Endothelial cell of hepatic sinusoid (primary cell): ENCODE results near the gene KIF22.
"Not testable (repeated sequence)": the region's sequence is repeated elsewhere in the genome, so short reads cannot be mapped to it uniquely, and the experiment has no call there.

Experiments
- in situ Hi-C: cut with HindIII; loops from 2 replicates; pipeline ENCODE4 v1.10.0; 2017; ENCODE audit warnings: low sequenced_read_pairs

KIF22 gene

DNA sequence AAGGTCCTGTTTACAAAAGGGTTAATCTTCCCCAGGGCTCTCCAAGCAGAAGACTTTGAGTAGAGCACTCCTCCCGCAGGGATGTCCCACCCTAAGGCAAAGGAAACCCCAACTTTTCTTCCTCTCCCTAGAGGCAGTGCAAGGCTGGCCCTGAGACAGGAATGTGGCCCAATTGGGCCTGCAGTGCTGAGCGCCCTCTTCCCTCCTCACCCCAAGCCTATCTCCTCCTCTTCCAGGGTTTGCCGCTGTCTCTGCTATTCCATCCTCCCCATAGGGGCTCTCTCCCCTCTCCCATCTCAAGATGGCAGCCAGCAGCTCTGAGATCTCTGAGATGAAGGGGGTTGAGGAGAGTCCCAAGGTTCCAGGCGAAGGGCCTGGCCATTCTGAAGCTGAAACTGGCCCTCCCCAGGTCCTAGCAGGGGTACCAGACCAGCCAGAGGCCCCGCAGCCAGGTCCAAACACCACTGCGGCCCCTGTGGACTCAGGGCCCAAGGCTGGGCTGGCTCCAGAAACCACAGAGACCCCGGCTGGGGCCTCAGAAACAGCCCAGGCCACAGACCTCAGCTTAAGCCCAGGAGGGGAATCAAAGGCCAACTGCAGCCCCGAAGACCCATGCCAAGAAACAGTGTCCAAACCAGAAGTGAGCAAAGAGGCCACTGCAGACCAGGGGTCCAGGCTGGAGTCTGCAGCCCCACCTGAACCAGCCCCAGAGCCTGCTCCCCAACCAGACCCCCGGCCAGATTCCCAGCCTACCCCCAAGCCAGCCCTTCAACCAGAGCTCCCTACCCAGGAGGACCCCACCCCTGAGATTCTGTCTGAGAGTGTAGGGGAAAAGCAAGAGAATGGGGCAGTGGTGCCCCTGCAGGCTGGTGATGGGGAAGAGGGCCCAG lies 22.4 kb downstream of the KIF22 start:
- in situ Hi-C loops, result no loop called here

DNA sequence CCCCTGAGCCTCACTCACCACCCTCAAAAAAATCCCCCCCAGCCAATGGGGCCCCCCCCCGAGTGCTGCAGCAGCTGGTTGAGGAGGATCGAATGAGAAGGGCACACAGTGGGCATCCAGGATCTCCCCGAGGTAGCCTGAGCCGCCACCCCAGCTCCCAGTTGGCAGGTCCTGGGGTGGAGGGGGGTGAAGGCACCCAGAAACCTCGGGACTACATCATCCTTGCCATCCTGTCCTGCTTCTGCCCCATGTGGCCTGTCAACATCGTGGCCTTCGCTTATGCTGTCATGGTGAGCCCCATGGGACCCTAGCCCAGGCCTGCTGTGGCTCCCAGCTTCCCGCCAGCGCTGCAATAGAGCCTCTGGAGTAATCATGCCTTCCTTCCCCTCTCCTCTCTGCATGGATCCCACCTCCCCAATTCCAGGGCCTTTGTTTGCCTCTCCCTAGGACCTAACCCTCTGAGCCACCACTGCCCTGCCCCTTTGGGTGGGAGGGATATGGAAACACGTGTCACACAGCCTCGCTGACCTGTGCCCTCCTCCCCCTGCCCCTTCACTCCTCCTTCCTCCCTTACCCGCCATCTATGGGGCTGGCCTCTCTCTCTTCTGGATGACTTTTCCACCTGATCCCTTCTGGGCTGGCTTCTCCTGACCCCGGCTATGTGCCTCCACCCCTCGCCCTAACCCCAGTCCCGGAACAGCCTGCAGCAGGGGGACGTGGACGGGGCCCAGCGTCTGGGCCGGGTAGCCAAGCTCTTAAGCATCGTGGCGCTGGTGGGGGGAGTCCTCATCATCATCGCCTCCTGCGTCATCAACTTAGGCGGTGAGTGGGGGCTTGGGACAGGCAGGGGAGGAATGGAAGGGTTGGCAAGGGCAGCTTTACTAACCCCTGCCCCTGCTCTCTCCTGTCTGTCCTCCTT lies 23.4 kb downstream of the KIF22 start:
- in situ Hi-C loops, result no loop called here

DNA sequence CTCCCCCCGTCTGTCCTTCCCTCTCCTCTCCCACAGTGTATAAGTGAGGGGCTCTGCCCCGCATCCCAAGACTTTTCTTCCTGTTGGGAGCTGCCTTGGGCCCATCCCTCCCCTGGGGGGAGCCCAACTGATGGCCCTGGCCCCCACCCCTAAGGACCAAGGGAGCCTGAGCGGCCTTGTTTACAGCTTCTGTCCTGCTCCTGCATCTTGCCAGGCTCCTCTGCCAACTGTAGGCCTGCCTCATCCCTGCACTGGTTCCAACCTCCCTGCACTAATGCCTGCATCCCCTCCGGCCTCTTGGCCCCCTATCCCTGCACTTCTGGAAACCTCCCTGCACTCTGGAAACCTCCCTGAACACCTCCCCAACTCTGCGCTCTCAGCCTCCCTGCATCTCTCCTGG lies 24.0 kb downstream of the KIF22 start:
- in situ Hi-C loops, result no loop called here

DNA sequence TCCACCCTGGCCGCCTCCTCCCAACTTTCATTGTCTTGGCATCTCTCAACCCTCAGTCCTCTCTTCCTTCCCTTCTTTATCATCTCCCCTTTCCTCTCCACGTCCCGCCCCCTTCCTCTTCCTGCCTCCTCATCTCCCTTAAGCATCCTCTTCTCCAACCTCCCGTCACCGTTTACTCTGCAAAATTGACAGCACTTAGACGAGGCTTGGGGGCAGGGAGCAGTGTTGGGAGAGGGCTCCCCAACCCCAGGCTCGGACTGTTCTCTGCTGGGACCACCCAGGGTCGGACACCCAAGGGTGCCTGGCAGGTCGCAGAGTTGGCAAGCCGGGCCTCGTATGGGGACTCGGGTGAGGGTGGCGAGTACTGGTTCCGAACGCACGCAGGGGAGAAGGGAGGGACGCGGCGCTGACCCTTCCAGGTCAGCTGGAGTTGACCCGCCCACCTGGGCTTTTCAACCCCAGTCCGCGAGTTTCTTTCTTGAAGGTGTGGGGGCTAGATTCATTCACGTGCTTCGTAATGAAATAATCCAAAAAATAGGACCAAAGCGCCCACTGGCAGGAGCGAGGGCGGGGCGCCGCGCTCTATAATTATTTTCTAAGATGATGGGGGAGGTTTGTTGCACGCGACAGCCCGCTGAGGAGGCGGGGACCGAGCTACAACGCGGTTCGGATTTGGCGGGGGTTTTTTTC lies 24.6 kb downstream of the KIF22 start:
- in situ Hi-C loops, result no loop called here

DNA sequence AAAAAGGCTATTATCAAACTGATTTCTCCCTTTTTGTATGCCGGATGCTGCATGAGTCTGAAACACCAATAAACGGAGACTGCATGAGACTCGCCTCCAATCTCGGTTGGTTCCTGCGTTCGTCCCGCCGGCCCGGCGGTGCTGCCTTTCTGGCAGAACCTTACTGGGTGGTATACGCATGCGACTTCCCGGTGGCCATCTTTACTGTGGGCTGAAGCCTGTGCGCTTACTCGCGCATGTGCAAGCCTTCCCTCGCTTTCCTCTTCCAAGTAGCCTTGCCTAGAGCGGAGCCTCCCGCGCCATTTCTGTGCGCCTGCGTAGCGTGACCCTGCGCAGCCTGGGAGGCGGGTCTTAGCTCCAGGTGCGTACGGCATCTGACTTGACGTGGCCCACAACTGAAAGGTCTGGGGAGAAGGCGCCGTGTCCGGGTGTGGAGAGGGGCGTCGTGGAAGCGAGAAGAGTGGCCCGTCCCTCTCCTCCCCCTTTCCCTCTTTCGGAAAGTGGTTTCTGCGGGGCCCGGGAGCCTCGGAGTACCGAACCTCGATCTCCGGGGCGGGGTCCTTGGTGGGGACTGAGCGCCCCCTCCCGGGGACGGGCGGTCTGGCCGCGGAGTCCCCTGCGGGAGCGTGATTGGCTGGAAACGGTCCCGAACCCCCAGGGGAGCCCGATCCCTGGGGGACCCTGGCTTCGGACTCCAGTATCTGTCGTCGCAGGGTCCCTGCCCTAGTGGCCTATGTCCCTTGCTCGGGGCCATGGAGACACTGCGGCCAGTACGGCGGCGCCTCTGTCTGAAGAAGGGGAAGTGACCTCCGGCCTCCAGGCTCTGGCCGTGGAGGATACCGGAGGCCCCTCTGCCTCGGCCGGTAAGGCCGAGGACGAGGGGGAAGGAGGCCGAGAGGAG lies 25.5 kb downstream of the KIF22 start, which contains the start of gene PAGR1:
Gene PAGR1, plus strand, starts transcription at position 360 of the 901 bp plus-strand sequence. Its CDS starts 374 bp downstream, at position 734.
- in situ Hi-C loops, result no loop called here

DNA sequence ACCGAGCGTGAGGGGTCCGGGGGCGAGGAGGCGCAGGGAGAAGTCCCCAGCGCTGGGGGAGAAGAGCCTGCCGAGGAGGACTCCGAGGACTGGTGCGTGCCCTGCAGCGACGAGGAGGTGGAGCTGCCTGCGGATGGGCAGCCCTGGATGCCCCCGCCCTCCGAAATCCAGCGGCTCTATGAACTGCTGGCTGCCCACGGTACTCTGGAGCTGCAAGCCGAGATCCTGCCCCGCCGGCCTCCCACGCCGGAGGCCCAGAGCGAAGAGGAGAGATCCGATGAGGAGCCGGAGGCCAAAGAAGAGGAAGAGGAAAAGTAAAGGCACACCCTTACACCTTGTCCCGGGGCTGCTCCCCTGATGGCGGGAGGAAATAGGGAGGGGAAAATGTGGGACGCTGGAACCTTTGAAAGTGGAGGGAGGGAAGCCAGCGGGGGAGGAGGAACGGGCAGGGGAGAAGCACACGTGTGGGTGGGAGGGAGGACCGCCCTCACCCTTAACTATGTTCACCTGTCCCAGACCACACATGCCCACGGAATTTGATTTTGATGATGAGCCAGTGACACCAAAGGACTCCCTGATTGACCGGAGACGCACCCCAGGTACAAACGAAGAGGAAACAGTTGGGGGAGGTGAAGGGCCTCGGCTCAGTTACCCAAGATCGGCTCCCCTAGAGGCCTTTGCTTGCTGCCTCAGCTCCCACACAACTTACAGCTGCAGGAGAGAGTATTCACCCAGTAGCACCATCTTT lies 26.3 kb downstream of the KIF22 start:
- in situ Hi-C loops, result no loop called here

DNA sequence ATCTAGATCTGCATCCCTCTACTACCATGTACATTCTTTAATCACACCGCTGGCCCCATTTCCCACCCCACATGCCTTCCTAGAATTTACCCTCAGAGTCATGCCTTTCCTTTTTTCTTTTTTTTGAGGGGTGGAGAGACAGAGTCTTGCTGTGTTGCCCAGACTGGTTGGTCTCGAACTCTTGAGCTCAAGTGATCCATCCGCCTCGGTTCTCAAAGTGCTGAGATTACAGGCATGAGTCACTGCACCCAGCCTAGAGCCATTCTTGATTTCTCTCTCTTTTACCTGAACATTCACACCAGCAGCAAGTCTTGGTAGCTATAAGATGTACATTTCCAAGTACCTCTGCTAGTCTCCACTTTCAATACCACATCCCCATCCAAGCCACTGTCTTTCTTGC lies 27.5 kb downstream of the KIF22 start:
- in situ Hi-C loops, result no loop called here

DNA sequence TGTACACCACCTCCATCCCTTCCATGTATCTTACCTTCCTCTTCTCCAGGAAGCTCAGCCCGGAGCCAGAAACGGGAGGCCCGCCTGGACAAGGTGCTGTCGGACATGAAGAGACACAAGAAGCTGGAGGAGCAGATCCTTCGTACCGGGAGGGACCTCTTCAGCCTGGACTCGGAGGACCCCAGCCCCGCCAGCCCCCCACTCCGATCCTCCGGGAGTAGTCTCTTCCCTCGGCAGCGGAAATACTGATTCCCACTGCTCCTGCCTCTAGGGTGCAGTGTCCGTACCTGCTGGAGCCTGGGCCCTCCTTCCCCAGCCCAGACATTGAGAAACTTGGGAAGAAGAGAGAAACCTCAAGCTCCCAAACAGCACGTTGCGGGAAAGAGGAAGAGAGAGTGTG lies 29.0 kb downstream of the KIF22 start:
- in situ Hi-C loops, result no loop called here

DNA sequence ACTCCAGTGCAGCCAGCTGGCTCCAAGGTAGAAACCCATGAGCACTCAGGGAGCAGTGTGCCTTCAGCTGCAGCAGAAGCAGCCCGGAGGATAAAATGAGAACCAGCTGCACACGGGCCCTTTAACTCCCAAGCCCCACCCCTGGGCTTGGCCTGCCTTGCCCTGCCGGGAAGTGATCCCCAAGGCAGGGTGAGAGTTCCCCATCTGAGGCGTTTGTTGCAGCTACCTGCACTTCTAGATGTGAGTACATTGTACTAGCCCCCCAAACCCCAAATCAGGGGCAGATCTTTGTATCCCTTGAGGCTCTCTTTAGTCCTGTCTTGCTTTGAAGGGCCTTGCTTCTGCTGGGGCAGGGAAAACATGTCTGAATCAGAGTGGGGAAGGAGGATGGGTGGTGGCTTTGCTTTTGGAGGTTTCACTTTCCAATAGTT lies 29.7 kb downstream of the KIF22 start, which contains the start of gene MVP:
Gene MVP, plus strand, starts transcription at position 192 of the 431 bp plus-strand sequence. CDS start 10,088 bp downstream, outside the sequence.
- in situ Hi-C loops, result no loop called here

DNA sequence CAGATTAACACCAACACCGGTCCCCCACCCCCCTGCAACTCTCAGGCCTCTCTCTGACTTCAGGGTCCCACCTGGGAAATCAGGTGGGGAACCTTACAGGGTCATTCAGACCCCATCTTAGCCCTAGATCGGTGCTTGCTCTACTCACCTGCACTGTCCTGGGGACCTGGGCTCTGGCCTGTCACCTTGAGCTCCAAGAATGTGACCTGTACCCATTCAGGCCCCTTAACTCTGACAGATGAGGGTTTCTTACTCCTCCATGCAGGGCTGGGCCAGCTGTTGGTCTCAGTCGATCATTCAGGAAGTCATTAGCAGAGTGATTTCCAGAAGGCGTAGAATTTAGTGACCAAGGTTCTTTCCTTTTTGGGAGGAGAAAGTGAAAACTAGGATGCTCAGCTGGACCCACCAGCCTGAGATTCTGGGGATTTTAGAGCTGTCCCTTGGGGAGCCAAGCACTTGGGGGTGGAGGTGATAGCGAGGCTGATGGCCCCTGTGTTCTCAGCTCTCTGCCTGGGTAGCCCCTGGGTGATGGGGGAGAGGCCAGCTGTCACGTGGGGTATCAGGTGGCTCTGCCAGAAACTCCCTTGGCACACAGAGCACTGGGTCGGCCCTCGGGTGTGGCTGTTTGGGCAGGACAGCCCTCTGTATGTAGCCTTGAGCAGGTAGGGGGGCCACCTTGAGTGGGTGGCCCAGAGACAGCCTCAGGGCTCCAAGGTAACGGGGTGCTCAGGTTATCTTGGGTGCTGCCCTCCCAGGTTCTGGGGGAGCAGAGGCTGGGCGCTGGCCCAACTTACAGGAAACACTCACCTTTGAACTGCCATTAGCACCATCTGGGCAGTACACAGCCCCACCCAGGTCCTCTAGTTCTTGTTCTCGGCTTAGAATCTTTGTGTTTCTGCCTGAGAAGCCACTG lies 30.4 kb downstream of the KIF22 start:
- in situ Hi-C loops, result no loop called here

DNA sequence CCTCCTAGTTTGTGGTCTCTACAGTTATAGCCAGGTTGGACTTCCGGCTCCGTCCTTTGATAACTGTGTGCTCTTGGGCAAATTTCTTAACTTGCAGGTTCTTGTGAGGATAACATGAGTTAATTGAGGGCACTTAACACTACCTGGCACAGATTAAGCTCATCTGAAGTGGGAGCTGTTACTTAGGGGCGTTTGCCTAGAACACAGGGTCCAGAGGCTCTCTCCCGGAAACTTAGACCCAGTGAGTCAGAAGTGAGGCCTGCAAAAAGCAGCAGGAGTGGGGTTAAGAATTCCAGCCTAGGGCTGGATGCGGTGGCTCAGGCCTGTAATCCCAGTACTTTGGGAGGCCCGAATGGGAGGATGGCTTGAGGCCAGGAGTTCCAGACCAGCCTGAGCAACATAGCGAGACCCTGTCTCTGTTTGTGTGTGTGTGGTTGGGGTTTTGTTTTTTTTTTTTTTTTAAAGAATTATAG lies 31.1 kb downstream of the KIF22 start:
- in situ Hi-C loops, result no loop called here

DNA sequence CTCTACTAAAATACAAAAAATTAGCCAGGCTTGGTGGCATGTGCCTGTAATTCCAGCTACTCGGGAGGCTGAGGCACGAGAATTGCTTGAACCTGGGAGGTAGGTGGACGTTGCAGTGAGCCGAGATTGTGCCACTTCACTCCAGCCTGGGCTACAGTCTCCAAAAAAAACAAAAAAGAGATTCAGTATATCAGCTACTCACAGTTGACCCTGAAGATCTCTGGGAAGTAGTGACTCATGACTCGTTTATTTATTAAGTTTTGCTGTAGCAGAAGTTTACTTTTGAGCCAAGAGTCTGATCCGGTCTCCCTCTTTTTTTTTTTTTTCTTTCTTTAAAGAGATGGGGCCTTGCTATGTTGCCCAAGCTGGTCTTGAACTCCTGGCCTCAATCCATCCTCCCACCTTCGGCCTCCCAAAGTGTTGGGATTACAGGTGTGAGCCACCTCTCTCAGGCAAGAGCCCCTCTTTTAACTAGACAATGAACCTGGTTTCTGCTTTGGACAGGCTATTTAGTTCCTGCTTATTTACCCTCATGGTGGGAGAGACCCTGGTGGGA lies 34.1 kb downstream of the KIF22 start:
- in situ Hi-C loops, result loop anchor here (5.0 kb wide), 1 partner anchor 38 kb away; the partner anchor contains the start of gene CDIPT

DNA sequence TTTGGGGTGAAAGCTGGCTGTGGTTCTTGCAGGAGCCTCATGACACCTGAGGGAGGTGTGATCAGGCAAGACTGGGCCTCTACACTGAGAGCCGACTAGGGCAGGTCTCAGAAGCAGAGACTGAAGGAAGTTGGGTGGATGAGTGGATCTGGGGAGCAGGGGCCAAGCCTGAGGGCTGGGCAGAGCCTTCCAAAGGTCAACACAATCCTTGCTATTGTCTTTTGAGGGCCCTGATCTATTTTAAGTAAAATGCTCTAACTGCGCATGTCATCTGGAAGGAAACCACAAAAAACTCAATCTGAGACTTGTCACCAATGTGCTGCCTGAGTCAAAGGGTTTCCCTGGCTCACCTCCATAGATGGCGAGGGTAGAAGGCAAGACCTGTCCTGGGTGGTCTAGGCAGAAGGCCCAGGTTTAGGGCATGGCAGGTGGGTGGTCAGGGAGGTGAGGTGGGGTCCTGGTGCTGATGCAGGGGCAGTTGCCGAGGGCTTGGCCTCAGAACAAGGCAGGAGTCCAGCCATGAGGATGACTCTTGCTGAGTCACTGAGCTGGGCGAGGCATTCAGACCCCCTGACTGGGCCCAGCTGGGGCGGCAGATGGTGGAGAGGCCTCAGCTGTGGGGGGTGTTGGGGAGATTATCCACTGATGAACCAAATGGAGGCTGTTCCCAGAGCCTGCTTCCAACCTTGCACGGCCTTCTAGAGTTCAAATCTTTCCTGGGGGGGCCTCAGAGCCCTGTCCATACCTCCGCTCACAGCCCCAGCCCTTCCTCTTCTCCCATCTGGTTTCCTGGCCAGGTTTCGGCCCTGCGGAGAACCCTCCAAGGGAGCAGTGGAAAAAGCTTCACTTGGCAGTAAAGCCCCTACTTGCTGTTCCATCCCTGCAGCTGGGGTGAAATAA lies 34.8 kb downstream of the KIF22 start:
- in situ Hi-C loops, result loop anchor here (5.0 kb wide), 1 partner anchor 37 kb away; the partner anchor contains the start of gene CDIPT

DNA sequence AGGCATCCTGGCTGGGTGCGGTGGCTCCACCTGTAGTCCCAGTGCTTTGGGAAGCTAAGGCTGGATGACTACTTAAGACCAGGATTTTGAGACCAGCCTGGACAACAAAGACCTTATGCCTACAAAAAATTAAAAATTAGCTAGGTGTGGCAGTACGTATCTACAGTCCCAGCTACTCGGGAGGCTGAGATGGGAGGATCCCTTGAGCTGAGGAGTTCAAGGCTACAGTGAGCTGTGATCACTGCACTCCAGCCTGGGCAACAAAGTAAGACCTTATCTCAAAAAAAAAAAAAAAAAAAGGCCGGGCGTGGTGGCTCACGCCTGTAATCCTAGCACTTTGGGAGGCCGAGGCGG lies 35.8 kb downstream of the KIF22 start:
- in situ Hi-C loops, result loop anchor here (5.0 kb wide), 1 partner anchor 36 kb away; the partner anchor contains the start of gene CDIPT

DNA sequence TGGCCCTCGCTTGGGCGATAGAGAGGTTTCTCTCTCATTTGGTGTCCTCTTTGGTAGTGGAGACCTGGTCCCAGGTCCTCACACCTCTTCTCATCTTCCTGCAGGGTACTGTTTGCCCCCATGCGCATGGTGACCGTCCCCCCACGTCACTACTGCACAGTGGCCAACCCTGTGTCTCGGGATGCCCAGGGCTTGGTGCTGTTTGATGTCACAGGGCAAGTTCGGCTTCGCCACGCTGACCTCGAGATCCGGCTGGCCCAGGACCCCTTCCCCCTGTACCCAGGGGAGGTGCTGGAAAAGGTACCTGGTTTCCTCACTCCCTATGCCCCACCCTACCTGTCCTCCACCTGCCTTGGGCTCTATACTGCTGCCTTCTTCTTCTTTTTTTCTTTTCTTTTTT lies 40.2 kb downstream of the KIF22 start:
- in situ Hi-C loops, result no loop called here

DNA sequence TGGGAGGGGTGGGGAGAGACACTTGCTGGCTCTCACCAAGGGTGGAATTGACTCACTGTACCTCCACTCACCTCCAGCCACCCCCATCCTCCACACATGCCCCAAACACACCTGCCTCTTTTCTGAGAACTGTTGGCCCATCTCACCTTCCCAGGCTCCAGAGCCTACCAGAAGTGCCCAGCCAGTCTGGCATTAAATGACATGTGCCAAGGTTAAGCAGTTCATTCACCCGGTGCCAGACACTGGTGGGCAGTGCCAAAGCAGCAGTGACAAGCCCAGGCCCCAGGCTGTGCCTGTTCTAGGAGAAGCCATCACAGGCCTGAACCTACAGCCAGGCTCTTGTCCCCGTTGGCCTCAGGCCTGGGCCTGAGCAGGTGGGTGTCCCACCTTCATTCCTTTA lies 40.9 kb downstream of the KIF22 start:
- in situ Hi-C loops, result no loop called here

DNA sequence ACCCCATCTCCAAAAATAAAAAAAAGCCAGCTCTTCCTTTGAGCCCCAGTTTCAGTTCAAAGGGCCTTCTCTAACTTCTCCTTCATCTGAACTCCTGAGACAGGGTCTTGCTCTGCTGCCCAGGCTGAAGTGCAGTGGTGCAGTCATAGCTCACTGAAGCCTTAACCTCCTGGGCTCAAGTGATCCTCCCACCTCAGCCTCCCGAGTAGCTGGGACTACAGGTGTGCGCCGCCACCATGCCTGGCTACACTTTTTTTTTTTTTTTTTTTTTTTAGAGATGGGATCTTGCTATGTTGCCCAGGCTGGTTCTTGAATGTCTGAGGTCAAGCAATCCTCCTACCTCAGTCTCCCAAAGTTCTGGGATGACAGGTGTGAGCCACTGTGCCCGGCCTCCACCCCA lies 42.7 kb downstream of the KIF22 start:
- in situ Hi-C loops, result not testable (repeated sequence)
